NCI-H1694 (cell line): ENCODE results near the gene ARHGEF7.

Experiments used
- DNase-seq: peaks from one replicate; lab custom pipeline; 2025; lab: John Stamatoyannopoulos, UW

Gene ARHGEF7

GRCh38 chr13:111110054-111110453, 5.1 kb upstream of the ARHGEF7 start:
- no peak for DNase-seq

GRCh38 chr13:111111376-111111937, 3.7 kb upstream of the ARHGEF7 start:
- no peak for DNase-seq

- no peak for DNase-seq
These were observed 2.9 kb upstream of the ARHGEF7 start for GRCh38 chr13:111112196-111112595.

- no peak for DNase-seq
These were observed 599 bp upstream of the ARHGEF7 start for GRCh38 chr13:111114362-111115060.

GRCh38 chr13:111115965-111116521, 933 bp downstream of the ARHGEF7 start:
- no peak for DNase-seq

- DNase-seq, result no peak
These were observed 1.7 kb downstream of the ARHGEF7 start for GRCh38 chr13:111116856-111117255.

- DNase-seq, result no peak
These were observed 2.2 kb downstream of the ARHGEF7 start for GRCh38 chr13:111117289-111117688.

GRCh38 chr13:111117961-111118360, 2.9 kb downstream of the ARHGEF7 start:
- DNase-seq, result no peak

GRCh38 chr13:111118898-111119607, 3.9 kb downstream of the ARHGEF7 start:
- no peak for DNase-seq

- no peak for DNase-seq
These were observed 4.9 kb downstream of the ARHGEF7 start for GRCh38 chr13:111119966-111120365.

GRCh38 chr13:111120422-111120821, 5.3 kb downstream of the ARHGEF7 start:
- DNase-seq, result no peak

GRCh38 chr13:111120913-111121312, 5.8 kb downstream of the ARHGEF7 start:
- no peak for DNase-seq

GRCh38 chr13:111121506-111121905, 6.4 kb downstream of the ARHGEF7 start:
- DNase-seq, result no peak

- no peak for DNase-seq
These were observed 6.9 kb downstream of the ARHGEF7 start for GRCh38 chr13:111122056-111122455.

GRCh38 chr13:111122631-111123030, 7.5 kb downstream of the ARHGEF7 start:
- no peak for DNase-seq

- no peak for DNase-seq
These were observed 8.1 kb downstream of the ARHGEF7 start for GRCh38 chr13:111123221-111123620.

GRCh38 chr13:111123649-111124048, 8.5 kb downstream of the ARHGEF7 start:
- DNase-seq, result no peak

GRCh38 chr13:111126509-111126908, 11.4 kb downstream of the ARHGEF7 start:
- no peak for DNase-seq

GRCh38 chr13:111129465-111130115, 14.5 kb downstream of the ARHGEF7 start:
- no peak for DNase-seq

- DNase-seq, result no peak
These were observed 15.0 kb downstream of the ARHGEF7 start for GRCh38 chr13:111130116-111130508.

GRCh38 chr13:111131048-111131447, 15.9 kb downstream of the ARHGEF7 start:
- no peak for DNase-seq

- no peak for DNase-seq
These were observed 16.5 kb downstream of the ARHGEF7 start for GRCh38 chr13:111131611-111132010.
